Smooth muscle cell (in vitro differentiated cells): Measurements from ENCODE around the gene SLC39A5. TPM values are rescaled to one million over a fixed set of nuclear protein-coding genes. Genes with fewer than 3 reads are reported as not detected.

Experiments used
- DNase-seq: peaks from one replicate; lab custom pipeline; 2025; ENCODE audit not compliant: unreplicated experiment; lab: John Stamatoyannopoulos, UW
- H2AFZ ChIP-seq: fragments of 200-600 bp; sonication (generic); 2 replicates; pipeline ENCODE4 v1.6.0; 2016; ENCODE audit warnings: antibody characterized with exemption, low read depth, mild to moderate bottlenecking
- H3F3A ChIP-seq: fragments of 200-600 bp; sonication (generic); 2 replicates; pipeline ENCODE4 v1.6.0; 2017; ENCODE audit warnings: antibody characterized with exemption, low read depth
- H3K27ac ChIP-seq: fragments of 200-600 bp; sonication (generic); 2 replicates; pipeline ENCODE4 v1.5.1; 2016; ENCODE audit warnings: low read depth, mild to moderate bottlenecking
- H3K27me3 ChIP-seq: fragments of 200-600 bp; sonication (generic); 2 replicates; pipeline ENCODE4 v1.6.1; 2016; ENCODE audit warnings: low read depth, mild to moderate bottlenecking
- H3K36me3 ChIP-seq: fragments of 200-600 bp; sonication (generic); 2 replicates; pipeline ENCODE4 v1.5.1; 2016; ENCODE audit warnings: low read depth
- H3K4me1 ChIP-seq: fragments of 200-600 bp; sonication (generic); 2 replicates; pipeline ENCODE4 v1.5.1; 2016; ENCODE audit warnings: low read depth
- H3K4me2 ChIP-seq: fragments of 200-600 bp; sonication (generic); 2 replicates; pipeline ENCODE4 v1.6.0; 2016; ENCODE audit warnings: mild to moderate bottlenecking
- H3K4me3 ChIP-seq: fragments of 200-600 bp; sonication (generic); 2 replicates; pipeline ENCODE4 v1.5.1; 2016; ENCODE audit warnings: mild to moderate bottlenecking
- H3K79me2 ChIP-seq: fragments of 200-600 bp; sonication (generic); 2 replicates; pipeline ENCODE4 v1.6.0; 2016; ENCODE audit warnings: low read depth, mild to moderate bottlenecking
- H3K9ac ChIP-seq: fragments of 200-600 bp; sonication (generic); 2 replicates; pipeline ENCODE4 v1.6.0; 2016; ENCODE audit warnings: low read depth
- H3K9me3 ChIP-seq: fragments of 200-600 bp; sonication (generic); replicated peaks from 2 replicates; pipeline ENCODE4 v1.5.1; 2016; ENCODE audit warnings: low read depth
- H4K20me1 ChIP-seq: fragments of 200-600 bp; sonication (generic); 2 replicates; pipeline ENCODE4 v1.6.0; 2016; ENCODE audit warnings: low read depth
- CTCF ChIP-seq: fragments of 200-600 bp; sonication (generic); IDR thresholded peaks from 2 replicates; pipeline ENCODE4 v1.5.1; 2017; ENCODE audit warnings: borderline replicate concordance, mild to moderate bottlenecking, antibody characterized with exemption; ENCODE audit not compliant: insufficient read depth, poor library complexity, severe bottlenecking
- WGBS: methylation state at CpG from one replicate; pipeline ENCODE4 v1.1.7; 2016; ENCODE audit warnings: low lambda C conversion rate; 5-methylcytosine and 5-hydroxymethylcytosine counted together
- polyA plus RNA-seq: library from polyadenylated mRNA; unstranded; fragments of >200 nt; fragmentation: Nextera tagmentation; extraction: Ambion mirVana; gene quantifications from 2 replicates; pipeline ENCODE4 v1.2.1, GENCODE V29; 2016
- total RNA-seq: library from RNA; depleted of rRNA; stranded (reverse); fragments of >200 nt; gene quantifications from 2 replicates; pipeline ENCODE4 v1.2.3, GENCODE V29; 2014

SLC39A5 gene
- total and polyA plus RNA-seq, 2 experiments from 2014 or later, result 0.36 TPM; not detected in 1

DNA sequence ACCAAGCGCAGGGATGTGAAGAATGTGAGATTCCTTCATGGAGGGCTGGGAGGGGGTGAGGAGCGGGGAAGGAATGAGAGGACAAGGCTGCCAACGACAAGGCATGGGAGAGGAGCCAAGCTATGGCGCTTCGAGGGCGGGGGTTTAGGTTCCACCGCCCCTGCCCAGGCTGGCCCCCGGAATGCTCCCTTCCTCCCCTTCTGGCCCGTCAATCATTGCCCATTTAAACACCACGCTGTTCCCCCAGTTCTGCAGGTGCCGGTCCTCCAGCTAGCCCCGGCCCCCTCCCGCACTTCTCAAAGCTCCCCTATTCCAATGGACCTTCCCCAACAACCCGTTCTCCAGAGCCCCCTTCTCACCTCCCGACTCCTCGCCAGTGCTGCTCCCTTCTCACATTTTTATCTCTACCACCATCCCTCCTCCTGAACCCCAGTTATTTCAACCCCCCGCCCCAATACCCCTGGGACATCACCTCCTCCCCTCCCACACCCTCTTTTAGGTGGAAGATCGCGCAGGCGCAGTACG, 8.6 kb upstream of the SLC39A5 start:
- peaks cover 15% of the 10 kb centered on the region for H3F3A ChIP-seq
- no peaks in the 10 kb centered on the region for H3K36me3 ChIP-seq
- H3K4me3 ChIP-seq, result peak overlapping the region; percentile 73
- peaks cover 40% of the 10 kb centered on the region for H3K79me2 ChIP-seq
- H3K27ac ChIP-seq, result peak overlapping the region; percentile 98
- no peak for TF ChIP-seq CTCF
- 0% methylated on average over 14 of the region's 21 CpGs for WGBS
- no peaks in the 10 kb centered on the region for H3K27me3 ChIP-seq
- H2AFZ ChIP-seq, result peak overlapping the region; percentile 20
- peak overlapping the region; percentile 87 for H3K4me2 ChIP-seq
- peaks cover 18% of the 10 kb centered on the region for H3K4me1 ChIP-seq
- no peaks in the 10 kb centered on the region for H3K9me3 ChIP-seq
- peaks cover 11% of the 10 kb centered on the region for H4K20me1 ChIP-seq
- peak; percentile 47 for DNase-seq
- H3K9ac ChIP-seq, result peak overlapping the region; percentile 88

DNA sequence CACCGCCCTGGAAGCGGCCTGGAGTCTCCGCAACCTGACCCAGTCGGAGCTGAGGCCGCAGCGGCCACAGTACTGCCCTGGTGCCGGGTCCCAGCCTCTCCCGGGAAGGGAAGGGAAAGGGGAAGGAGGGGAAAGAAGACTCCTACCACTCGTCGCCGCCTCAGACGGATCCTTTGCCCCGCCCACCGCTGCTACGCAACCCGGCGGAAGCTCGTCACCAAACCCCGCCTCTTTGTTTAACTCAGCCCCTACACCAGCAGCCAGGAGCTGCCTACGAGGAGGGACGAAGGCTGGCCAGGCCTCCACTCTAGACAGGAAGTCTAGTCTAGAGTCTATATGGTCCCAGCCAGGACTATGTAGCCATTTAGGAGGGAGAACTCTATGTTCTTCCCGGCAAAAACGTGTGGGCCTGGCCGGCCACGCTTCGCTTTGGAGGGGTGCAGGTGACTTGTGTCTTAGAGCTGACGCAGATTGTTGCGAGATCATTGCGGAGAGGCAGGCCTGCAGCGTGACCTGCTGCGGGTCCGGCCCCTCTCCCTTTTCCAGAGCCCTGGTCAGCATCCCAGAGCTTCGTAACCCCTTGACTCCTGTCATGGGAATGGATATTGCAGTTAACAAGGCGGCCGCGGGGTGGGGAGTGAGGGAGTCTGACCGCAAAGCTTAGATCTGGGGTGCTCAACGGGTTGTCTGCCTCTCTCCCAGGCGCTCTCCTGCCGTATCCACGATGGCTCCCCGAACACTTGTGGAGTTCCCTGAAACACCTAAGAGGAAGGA, 7.9 kb upstream of the SLC39A5 start, which contains the start of gene RNF41:
Gene RNF41, minus strand, starts transcription at position 166 of the 774 bp plus-strand sequence. CDS start 7,875 bp downstream, outside the sequence.
- WGBS, result 8% methylated on average over 38 of the region's 42 CpGs
- no peak for TF ChIP-seq CTCF
- Histone ChIP-seq H3K4me3 (peak within 1 kb of the TSS; percentile 73), H3K9ac (peak within 1 kb of the TSS; percentile 88), H2AFZ (peak within 1 kb of the TSS; percentile 43), H3K9me3 (no peaks in the 10 kb centered on the region), H4K20me1 (peaks cover 11% of the 10 kb centered on the region), H3F3A (peaks cover 15% of the 10 kb centered on the region), H3K79me2 (peaks cover 36% of the 10 kb centered on the region), H3K4me2 (peak within 1 kb of the TSS; percentile 87), H3K27me3 (no peaks in the 10 kb centered on the region), H3K4me1 (peaks cover 18% of the 10 kb centered on the region), H3K27ac (peak within 1 kb of the TSS; percentile 98), H3K36me3 (no peaks in the 10 kb centered on the region)
- DNase-seq, result peak; percentile 89

GRCh38 chr12:56222531-56222895, 7.3 kb upstream of the SLC39A5 start:
- peaks cover 18% of the 10 kb centered on the region for H3K4me1 ChIP-seq
- TF ChIP-seq CTCF, result no peak
- H3K79me2 ChIP-seq, result peaks cover 30% of the 10 kb centered on the region
- H3K9me3 ChIP-seq, result no peaks in the 10 kb centered on the region
- H3K27me3 ChIP-seq, result no peaks in the 10 kb centered on the region
- H3K36me3 ChIP-seq, result no peaks in the 10 kb centered on the region
- peak overlapping the region; percentile 43 for H2AFZ ChIP-seq
- no peak for DNase-seq
- H3K4me2 ChIP-seq, result peak overlapping the region; percentile 87
- H3F3A ChIP-seq, result peaks cover 15% of the 10 kb centered on the region
- peak overlapping the region; percentile 88 for H3K9ac ChIP-seq
- WGBS, result 41% methylated on average over 4 of the region's 4 CpGs
- H4K20me1 ChIP-seq, result peaks cover 6% of the 10 kb centered on the region
- peak overlapping the region; percentile 98 for H3K27ac ChIP-seq
- peak overlapping the region; percentile 73 for H3K4me3 ChIP-seq
